HUES6 (cell line): ENCODE results near the gene TRIM13.
"Not testable (repeated sequence)": the region's sequence is repeated elsewhere in the genome, so short reads cannot be mapped to it uniquely, and the experiment has no call there.

ENCODE experiments used
- H3K27ac ChIP-seq: 2 replicates; pipeline ENCODE4 v1.7.0; 2013; ENCODE audit warnings: low read depth, mild to moderate bottlenecking, low read length, inconsistent platforms
- H3K27me3 ChIP-seq: 2 replicates; pipeline ENCODE4 v1.6.1; 2013; ENCODE audit warnings: low read length; ENCODE audit not compliant: control insufficient read depth, insufficient read depth
- H3K36me3 ChIP-seq: 2 replicates; pipeline ENCODE4 v1.6.1; 2013; ENCODE audit warnings: low read length; ENCODE audit not compliant: control insufficient read depth, insufficient read depth
- H3K4me1 ChIP-seq: 2 replicates; pipeline ENCODE4 v1.6.1; 2013; ENCODE audit warnings: low read length; ENCODE audit not compliant: control insufficient read depth, insufficient read depth
- H3K4me3 ChIP-seq: 2 replicates; pipeline ENCODE4 v1.5.1; 2013; ENCODE audit warnings: low read depth, low read length
- H3K9ac ChIP-seq: one replicate; pipeline ENCODE4 v1.6.1; 2013; ENCODE audit warnings: mild to moderate bottlenecking, low read length
- H3K9me3 ChIP-seq: 2 replicates; pipeline ENCODE4 v1.6.1; 2013; ENCODE audit warnings: low read depth, low read length; ENCODE audit not compliant: control insufficient read depth, insufficient read depth

TRIM13 gene, protein sequence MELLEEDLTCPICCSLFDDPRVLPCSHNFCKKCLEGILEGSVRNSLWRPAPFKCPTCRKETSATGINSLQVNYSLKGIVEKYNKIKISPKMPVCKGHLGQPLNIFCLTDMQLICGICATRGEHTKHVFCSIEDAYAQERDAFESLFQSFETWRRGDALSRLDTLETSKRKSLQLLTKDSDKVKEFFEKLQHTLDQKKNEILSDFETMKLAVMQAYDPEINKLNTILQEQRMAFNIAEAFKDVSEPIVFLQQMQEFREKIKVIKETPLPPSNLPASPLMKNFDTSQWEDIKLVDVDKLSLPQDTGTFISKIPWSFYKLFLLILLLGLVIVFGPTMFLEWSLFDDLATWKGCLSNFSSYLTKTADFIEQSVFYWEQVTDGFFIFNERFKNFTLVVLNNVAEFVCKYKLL

DNA sequence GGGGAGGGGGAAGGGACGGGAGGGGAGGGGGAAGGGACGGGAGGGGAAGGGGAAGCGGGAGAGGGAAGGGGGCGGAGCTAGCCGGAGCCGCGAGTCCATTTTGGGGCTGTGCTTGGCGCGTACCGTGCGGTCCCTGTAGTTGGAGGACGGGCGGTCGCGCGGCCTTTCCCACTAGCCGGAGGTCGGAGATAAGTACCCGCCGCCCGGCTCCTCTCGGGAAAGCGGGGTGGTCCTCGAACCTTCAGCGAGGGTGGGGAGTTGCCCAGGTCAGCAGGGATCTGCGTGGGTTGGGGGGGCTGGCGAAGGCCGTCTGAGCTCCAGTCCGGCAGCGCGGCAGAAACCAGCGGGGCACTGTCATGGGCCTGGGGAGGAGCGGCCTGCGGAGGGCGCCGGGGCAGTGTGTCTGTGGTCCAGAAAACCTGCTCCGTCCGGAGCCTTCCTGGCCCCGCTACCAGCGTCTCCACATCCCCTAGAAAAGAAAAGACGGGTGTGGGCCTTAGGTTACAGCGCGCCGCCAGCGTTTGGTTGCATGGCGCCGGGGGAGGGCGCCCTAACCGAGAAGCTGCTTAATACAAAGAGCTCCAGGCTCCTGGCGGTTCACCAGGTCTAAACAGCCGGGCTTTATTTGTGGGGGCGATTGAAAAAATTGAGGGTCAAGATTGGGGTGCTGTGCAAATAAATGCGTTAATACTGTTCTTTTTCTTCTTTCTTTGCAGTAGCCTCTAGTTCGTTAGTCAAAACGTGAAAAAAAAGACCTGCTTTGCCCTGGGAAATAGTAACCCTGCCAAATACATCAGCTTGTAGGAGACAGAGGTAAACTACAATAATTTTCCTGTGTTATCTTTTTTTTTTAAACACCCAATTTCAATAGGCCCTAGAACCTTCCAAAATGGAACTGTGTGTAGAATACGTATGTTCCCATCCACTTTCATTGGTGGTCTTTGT, at the start of gene TRIM13:
Gene TRIM13 (plus strand): TSS at position 92 of the 945 bp plus-strand sequence. CDS start 14,899 bp downstream, outside the sequence.
- Histone ChIP-seq H3K27me3 (peaks cover 9% of the 10 kb centered on the region; the same call in 1 of the 2 replicates), H3K9ac (peak within 1 kb of the TSS; percentile 97), H3K9me3 (no peaks in the 10 kb centered on the region), H3K27ac (peak within 1 kb of the TSS; percentile 97), H3K4me1 (peaks cover 17% of the 10 kb centered on the region), H3K36me3 (peaks cover 25% of the 10 kb centered on the region), H3K4me3 (peak within 1 kb of the TSS; percentile 93)

DNA sequence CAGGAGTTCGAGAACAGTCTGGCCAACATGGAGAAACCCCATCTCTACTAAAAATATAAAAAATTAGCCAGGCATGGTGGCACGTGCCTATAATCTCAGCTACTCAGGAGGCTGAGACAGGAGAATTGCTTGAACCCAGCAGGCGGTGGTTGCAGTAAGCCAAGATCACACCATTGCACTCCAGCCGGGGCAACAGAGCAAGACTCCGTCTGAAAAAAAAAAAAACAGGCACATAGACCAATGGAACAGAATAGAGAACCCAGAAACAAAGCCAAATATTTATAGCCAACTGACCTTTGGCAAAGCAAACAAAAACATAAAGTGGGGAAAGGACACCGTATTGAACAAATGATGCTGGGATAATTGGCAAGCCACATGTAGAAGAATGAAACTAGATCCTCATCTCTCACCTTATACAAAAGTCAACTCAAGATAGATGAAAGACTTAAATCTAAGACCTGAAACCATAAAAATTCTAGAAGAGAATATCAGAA, 48.0 kb upstream of the TRIM13 start:
- H3K36me3 ChIP-seq, H3K27ac ChIP-seq, H3K9me3 ChIP-seq, H3K4me1 ChIP-seq, H3K9ac ChIP-seq, H3K27me3 ChIP-seq, H3K4me3 ChIP-seq: not testable (repeated sequence)

DNA sequence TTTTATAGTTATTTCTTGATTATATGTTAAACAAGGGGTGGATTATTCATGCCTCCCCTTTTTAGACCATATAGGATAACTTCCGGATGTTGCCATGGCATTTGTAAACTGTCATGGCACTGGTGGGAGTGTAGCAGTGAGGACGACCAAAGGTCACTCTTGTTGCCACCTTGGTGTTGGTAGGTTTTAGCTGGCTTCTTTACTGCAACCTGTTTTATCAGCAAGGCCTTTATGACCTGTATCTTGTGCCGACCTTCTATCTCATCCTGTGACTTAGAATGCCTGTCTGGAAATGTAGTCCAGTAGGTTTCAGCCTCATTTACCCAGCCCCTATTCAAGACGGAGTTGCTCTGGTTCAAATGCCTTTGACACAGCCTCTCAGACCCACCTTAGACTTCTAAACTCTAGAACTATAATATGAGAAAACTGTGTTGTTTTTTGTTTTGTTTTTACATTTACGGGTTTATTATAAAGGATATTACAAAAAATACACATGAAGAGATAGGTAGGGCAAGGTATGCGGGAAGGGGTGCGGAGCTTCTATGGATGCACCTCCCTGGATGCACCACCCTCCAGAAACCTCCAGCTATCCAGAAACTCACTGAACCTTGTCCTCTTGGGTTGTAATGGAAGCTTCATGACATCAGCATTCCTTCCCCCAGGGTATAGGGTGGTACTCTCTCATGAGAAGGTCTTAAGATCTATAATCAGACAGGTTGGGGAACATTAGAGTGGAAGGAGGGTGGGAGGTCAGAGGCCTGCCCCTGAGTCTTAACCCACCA, 44.9 kb upstream of the TRIM13 start:
- H3K27me3 ChIP-seq, result no peaks in the 10 kb centered on the region
- H3K9ac ChIP-seq, result no peak overlapping the region
- H3K36me3 ChIP-seq, result no peaks in the 10 kb centered on the region
- no peak overlapping the region for H3K27ac ChIP-seq
- H3K9me3 ChIP-seq, result no peaks in the 10 kb centered on the region
- no peak overlapping the region for H3K4me3 ChIP-seq
- H3K4me1 ChIP-seq, result no peaks in the 10 kb centered on the region

DNA sequence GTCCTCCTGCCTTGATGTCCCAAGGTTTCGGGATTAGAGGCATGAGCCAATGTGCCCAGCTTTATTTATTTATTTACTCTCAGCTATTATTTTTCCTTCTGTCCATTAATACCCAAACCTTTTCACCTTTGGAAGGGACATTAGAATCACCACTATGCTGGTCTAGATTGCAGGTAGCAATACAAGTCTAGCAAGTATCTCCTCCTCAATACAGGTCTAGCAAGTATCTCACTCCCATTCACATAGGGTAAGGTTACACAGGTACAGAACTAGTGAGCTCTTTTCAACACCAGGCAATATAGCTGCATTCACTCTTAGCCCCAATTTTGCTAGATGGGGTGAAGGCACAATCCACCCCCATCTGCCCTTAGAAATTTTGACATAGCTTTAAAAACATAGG, 43.3 kb upstream of the TRIM13 start:
- H3K9me3 ChIP-seq, result no peaks in the 10 kb centered on the region
- H3K4me1 ChIP-seq, result no peaks in the 10 kb centered on the region
- H3K4me3 ChIP-seq, result no peak overlapping the region
- no peak overlapping the region for H3K27ac ChIP-seq
- H3K27me3 ChIP-seq, result no peaks in the 10 kb centered on the region
- H3K9ac ChIP-seq, result no peak overlapping the region
- H3K36me3 ChIP-seq, result no peaks in the 10 kb centered on the region

DNA sequence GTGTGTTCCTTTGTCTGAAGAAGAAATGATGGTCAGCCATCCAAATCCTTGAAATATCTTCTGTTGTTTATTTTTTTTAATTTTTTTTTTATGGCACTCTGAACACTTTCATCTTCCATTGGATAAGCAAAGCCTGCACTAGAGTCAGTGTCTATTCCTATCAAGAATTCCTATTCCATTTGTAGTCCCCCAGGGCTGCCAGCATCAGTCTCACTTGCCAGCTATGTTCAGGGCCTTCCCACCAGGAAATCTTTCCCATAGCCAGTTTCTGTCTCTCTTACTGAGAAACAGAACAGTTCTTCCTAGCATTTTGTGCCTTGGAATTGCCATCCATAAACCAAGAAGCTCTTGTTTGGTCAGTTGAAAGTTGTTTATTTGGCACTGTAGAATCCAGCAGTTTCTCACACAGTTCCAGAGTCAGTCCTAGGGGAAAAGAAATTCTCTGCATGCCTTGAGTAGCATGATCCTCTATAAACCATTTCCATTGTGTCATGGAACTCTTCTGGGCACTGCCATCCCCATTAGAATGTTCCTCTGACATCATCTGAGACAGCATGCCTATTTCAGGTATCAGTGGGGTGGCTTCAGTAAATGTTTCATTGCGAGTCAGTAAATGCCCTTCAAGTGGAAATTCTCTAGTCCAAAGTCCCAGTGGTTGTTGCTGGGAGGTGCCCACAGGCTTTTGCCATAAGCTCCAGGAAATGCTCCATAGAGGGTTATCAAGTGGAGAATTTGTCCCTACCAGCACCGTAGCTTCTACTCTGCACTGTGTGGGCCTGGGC, 42.0 kb upstream of the TRIM13 start:
- no peaks in the 10 kb centered on the region for H3K27me3 ChIP-seq
- H3K9me3 ChIP-seq, result no peaks in the 10 kb centered on the region
- no peaks in the 10 kb centered on the region for H3K36me3 ChIP-seq
- H3K4me3 ChIP-seq, result no peak overlapping the region
- H3K4me1 ChIP-seq, result no peaks in the 10 kb centered on the region
- no peak overlapping the region for H3K27ac ChIP-seq
- no peak overlapping the region for H3K9ac ChIP-seq

DNA sequence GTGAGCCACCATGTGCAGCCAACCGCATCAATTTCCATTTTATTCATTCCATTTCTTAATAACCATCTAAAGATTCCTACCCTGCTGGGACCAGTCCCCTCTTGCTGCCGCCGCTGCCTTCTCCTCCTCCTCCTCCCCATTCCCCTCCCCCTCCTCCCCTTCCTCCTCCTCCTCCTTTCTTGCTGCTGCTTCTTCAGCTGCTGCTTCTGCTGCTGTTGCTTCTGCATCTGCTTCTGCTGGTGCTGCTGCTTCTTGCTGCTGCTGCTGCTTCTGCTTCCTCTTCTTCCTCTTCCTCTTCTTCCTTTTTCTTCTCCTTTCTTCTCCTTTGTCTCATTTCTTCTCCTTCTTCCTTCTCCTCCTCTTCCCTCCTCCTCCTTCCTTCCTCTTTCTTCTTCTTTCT, 40.7 kb upstream of the TRIM13 start:
- H3K27me3 ChIP-seq, result no peaks in the 10 kb centered on the region
- H3K4me1 ChIP-seq, result no peaks in the 10 kb centered on the region
- H3K27ac ChIP-seq, result no peak overlapping the region
- no peak overlapping the region for H3K9ac ChIP-seq
- H3K4me3 ChIP-seq, result no peak overlapping the region
- no peaks in the 10 kb centered on the region for H3K9me3 ChIP-seq
- H3K36me3 ChIP-seq, result no peaks in the 10 kb centered on the region

DNA sequence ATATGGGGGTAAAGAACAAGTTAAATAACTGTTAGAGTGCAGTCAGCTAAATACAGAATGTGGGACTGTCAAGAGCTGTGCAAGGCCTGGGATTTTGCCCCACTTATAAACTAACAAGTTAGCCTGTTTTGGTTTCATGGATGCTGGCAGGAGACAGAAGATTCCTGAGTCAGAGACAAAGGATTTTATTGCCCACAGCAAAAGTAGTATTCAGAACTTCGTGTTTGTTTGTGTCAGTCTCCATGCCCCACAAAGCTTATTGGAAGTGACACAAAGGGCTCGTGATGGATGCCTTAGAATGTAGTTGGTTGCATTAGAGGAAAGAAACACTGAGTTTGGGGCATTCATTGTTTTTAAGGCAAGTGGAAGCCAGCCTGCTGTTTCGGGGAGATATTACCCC, 38.5 kb upstream of the TRIM13 start:
- Histone ChIP-seq H3K27me3 (no peaks in the 10 kb centered on the region), H3K9me3 (no peaks in the 10 kb centered on the region), H3K27ac (no peak overlapping the region), H3K36me3 (no peaks in the 10 kb centered on the region), H3K4me3 (no peak overlapping the region), H3K4me1 (no peaks in the 10 kb centered on the region), H3K9ac (no peak overlapping the region)

DNA sequence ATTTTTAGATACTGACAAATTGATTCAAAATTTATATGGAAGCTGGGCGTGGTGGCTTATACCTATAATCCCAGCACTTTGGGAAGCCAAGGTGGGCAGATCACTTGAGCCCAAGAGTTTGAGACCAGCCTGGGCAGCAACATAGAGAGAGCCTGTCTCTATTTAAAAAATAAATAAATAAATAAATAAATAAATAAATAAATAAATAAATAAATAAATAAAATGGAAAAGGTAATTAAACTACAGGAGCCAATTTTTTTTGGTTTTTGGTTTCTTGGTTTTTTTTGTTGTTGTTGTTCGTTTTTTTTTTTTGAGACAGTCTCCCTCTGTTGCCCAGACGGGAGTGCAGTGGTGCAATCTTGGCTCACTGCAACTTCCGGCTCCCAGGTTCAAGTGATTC, 29.4 kb upstream of the TRIM13 start:
- Histone ChIP-seq H3K9ac (no peak overlapping the region), H3K4me1 (no peaks in the 10 kb centered on the region), H3K9me3 (no peaks in the 10 kb centered on the region), H3K27ac (no peak overlapping the region), H3K27me3 (no peaks in the 10 kb centered on the region), H3K36me3 (no peaks in the 10 kb centered on the region), H3K4me3 (no peak overlapping the region)

DNA sequence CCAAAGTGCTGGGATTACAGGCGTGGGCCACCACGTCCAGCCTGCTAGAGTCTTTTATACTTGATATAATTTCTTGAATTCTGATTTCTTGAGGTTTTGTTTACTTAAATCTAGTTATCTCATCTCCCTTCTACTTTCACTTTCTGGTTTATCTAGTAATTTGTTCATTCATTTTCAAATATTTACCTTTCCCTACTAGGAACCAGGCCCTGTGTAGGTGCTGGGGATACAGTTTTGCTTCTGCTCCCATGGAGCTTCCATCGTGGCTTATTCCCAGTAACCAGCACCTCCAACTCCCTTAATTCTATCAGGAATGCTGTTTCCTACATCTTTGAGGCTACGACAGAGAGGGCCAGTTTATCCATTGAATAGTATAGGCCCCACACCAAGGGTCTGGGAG, 24.1 kb upstream of the TRIM13 start:
- no peak overlapping the region for H3K4me3 ChIP-seq
- H3K27ac ChIP-seq, result no peak overlapping the region
- H3K9me3 ChIP-seq, result no peaks in the 10 kb centered on the region
- no peaks in the 10 kb centered on the region for H3K4me1 ChIP-seq
- no peaks in the 10 kb centered on the region for H3K36me3 ChIP-seq
- H3K27me3 ChIP-seq, result no peaks in the 10 kb centered on the region
- no peak overlapping the region for H3K9ac ChIP-seq

DNA sequence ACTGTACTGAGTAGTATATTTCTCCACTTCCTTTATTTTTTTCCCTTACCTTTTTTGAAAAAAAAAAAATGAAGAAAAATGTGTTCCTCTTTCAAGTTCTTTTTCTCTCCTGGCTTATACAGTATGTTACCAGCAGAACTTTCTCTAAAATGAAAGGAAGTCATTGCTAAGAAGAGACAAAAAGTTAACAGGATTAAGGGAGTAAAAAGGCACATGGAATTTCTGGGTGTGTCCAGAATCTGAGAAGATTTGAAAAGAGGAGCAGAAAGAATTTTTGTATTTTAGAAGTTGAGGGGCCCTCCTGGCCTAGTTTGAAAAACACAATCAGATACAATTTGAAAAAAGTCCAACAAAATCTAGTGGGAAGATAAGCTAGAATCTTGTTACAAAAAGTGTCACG, 21.0 kb upstream of the TRIM13 start:
- Histone ChIP-seq H3K4me1 (no peaks in the 10 kb centered on the region), H3K4me3 (no peak overlapping the region), H3K9ac (no peak overlapping the region), H3K36me3 (no peaks in the 10 kb centered on the region), H3K27ac (no peak overlapping the region), H3K9me3 (no peaks in the 10 kb centered on the region), H3K27me3 (no peaks in the 10 kb centered on the region)
